Type B pancreatic cell (in vitro differentiated cells): ENCODE data around the gene KCTD18. TPM values are rescaled to one million over a fixed set of nuclear protein-coding genes. Genes with fewer than 3 reads are reported as not detected.
A peak's percentile ranks its signal among the peaks of the same experiment; 100 is the strongest.

Experiments used
- DNase-seq: peaks from one replicate; pipeline ENCODE4 v3.0.0; 2021; ENCODE audit warnings: mixed read lengths; ENCODE audit not compliant: unreplicated experiment; ENCODE audit errors: extremely low spot score
- H3K27ac Mint-ChIP-seq: 2 replicates; pipeline ENCODE4 v1.8.0; 2021; ENCODE audit warnings: mild to moderate bottlenecking, mixed read lengths
- H3K27me3 Mint-ChIP-seq: 2 replicates; pipeline ENCODE4 v1.8.0; 2021; ENCODE audit warnings: mixed read lengths
- H3K36me3 Mint-ChIP-seq: 2 replicates; pipeline ENCODE4 v1.8.0; 2021; ENCODE audit warnings: mixed read lengths
- H3K4me1 Mint-ChIP-seq: one replicate; pipeline ENCODE4 v1.8.0; 2021; ENCODE audit warnings: mixed read lengths; ENCODE audit not compliant: unreplicated experiment
- H3K4me3 Mint-ChIP-seq: 2 replicates; pipeline ENCODE4 v1.8.0; 2021; ENCODE audit warnings: mild to moderate bottlenecking, mixed read lengths
- H3K9me3 Mint-ChIP-seq: 2 replicates; pipeline ENCODE4 v1.8.0; 2021; ENCODE audit warnings: mixed read lengths
- total RNA-seq: library from RNA; stranded (reverse); gene quantifications from 2 replicates; pipeline ENCODE4 v1.2.1, GENCODE V29; 2021; ENCODE audit warnings: low replicate concordance
- TF ChIP-seq, protein P1 (sequence below): fragments of 200-600 bp; sonication (generic); conservative IDR thresholded peaks from 2 replicates; pipeline ENCODE4 v1.5.0; 2021; ENCODE audit warnings: antibody characterized with exemption, mild to moderate bottlenecking

The KCTD18 gene
- total RNA-seq, 1 donor from 2014 or later = 10.9 TPM

- Mint-ChIP-seq H3K36me3 (peaks cover 20% of the 10 kb centered on the region), H3K4me1 (peaks cover 16% of the 10 kb centered on the region), H3K27ac (peak overlapping the region; percentile 59), H3K27me3 (no peaks in the 10 kb centered on the region), H3K9me3 (peaks cover 6% of the 10 kb centered on the region), H3K4me3 (peak overlapping the region; percentile 42)
- no peak for DNase-seq
- TF ChIP-seq, protein P1, sequence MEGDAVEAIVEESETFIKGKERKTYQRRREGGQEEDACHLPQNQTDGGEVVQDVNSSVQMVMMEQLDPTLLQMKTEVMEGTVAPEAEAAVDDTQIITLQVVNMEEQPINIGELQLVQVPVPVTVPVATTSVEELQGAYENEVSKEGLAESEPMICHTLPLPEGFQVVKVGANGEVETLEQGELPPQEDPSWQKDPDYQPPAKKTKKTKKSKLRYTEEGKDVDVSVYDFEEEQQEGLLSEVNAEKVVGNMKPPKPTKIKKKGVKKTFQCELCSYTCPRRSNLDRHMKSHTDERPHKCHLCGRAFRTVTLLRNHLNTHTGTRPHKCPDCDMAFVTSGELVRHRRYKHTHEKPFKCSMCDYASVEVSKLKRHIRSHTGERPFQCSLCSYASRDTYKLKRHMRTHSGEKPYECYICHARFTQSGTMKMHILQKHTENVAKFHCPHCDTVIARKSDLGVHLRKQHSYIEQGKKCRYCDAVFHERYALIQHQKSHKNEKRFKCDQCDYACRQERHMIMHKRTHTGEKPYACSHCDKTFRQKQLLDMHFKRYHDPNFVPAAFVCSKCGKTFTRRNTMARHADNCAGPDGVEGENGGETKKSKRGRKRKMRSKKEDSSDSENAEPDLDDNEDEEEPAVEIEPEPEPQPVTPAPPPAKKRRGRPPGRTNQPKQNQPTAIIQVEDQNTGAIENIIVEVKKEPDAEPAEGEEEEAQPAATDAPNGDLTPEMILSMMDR = no peak
These were observed 21.7 kb downstream of the KCTD18 start for GRCh38 chr2:200488169-200488568.

DNA sequence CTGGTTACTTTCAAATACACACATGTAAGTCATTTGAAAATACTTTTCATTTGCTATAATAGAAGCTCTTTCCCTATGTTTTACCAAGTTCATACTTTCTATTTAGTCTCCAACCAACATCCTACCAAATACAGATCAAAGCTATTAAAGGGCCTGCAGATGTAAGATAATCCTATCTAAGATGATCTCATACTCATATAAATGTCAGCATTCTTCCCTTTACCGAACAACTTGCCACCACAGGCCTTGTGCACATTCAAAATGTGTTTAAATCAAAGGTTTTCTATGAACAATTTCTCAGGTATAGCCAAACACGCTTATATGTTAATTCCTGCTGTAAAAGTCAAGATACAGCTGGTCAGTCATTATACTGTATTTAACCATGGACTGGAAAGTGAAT lies 23.3 kb downstream of the KCTD18 start:
- H3K27ac Mint-ChIP-seq = peak overlapping the region; percentile 1
- no peaks in the 10 kb centered on the region for H3K27me3 Mint-ChIP-seq
- H3K36me3 Mint-ChIP-seq = peaks cover 11% of the 10 kb centered on the region
- TF ChIP-seq, protein P1 = no peak
- H3K4me1 Mint-ChIP-seq = peaks cover 21% of the 10 kb centered on the region
- no peak for DNase-seq
- no peak overlapping the region for H3K4me3 Mint-ChIP-seq
- peaks cover 6% of the 10 kb centered on the region for H3K9me3 Mint-ChIP-seq

- H3K36me3 Mint-ChIP-seq = no peaks in the 10 kb centered on the region
- H3K4me3 Mint-ChIP-seq = no peak overlapping the region
- H3K27ac Mint-ChIP-seq = no peak overlapping the region
- H3K4me1 Mint-ChIP-seq = peaks cover 31% of the 10 kb centered on the region
- TF ChIP-seq, protein P1 = no peak
- no peaks in the 10 kb centered on the region for H3K27me3 Mint-ChIP-seq
- H3K9me3 Mint-ChIP-seq = no peaks in the 10 kb centered on the region
- no peak for DNase-seq
These were observed 24.9 kb downstream of the KCTD18 start for GRCh38 chr2:200484934-200485333.

- H3K27me3 Mint-ChIP-seq = no peaks in the 10 kb centered on the region
- H3K9me3 Mint-ChIP-seq = no peaks in the 10 kb centered on the region
- no peaks in the 10 kb centered on the region for H3K36me3 Mint-ChIP-seq
- no peak for DNase-seq
- TF ChIP-seq, protein P1 = peak; percentile 73
- H3K4me3 Mint-ChIP-seq = peak overlapping the region; percentile 23
- H3K4me1 Mint-ChIP-seq = peaks cover 31% of the 10 kb centered on the region
- H3K27ac Mint-ChIP-seq = peak overlapping the region; percentile 30
These were observed 26.1 kb downstream of the KCTD18 start for GRCh38 chr2:200483729-200484198.

DNA sequence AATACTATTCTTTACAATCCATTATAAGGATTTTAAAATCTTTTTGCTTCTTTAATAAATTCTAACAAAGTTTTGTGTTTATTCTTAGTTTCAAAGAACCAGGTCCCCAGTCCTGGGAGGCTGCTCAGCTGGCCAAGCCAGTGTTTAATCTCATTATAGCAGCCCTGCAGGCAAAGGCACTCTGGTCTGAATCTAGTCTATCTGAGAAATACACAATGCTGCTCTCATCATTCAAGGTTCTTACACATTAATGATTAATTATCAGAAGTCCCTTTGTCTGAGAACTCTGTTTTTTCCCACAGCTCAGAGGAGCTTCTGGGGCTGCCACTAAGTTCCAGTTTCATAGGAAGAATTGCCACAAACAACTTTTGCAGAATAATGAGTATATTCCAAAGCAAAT lies 27.7 kb downstream of the KCTD18 start:
- no peak for DNase-seq
- H3K27ac Mint-ChIP-seq = peak overlapping the region; percentile 70
- TF ChIP-seq, protein P1 = no peak
- peaks cover 31% of the 10 kb centered on the region for H3K4me1 Mint-ChIP-seq
- H3K4me3 Mint-ChIP-seq = no peak overlapping the region
- no peaks in the 10 kb centered on the region for H3K9me3 Mint-ChIP-seq
- H3K27me3 Mint-ChIP-seq = no peaks in the 10 kb centered on the region
- H3K36me3 Mint-ChIP-seq = peaks cover 3% of the 10 kb centered on the region

DNA sequence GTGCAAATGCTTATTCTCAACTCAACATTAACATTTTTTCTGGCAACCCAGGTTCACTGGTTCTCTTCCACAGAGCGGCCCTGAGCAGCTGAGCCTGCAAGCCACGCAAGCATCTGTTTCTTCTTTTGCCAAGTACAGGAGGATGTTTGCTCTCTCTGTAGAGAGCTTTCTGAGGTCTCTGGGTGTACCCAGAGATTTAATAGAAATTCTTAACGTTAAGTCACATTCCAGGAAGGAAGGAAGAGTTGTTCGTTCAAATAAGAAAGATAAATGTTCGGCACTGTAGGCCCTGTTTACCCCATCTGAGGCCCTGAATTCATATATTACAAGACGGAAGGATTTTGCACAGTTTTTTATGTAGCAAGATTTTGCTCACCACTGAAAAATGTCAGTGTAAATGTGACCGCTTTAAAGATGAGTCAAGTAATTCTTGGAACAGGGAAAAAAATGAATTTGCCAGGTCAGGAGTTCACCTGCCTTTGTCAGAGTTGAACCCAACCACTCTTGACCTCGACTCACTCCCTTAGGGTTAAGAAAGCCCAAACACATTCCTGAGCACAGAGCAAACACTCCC lies 30.1 kb downstream of the KCTD18 start:
- Mint-ChIP-seq H3K4me3 (no peak overlapping the region), H3K27ac (peak overlapping the region; percentile 40), H3K36me3 (peaks cover 10% of the 10 kb centered on the region), H3K4me1 (peaks cover 27% of the 10 kb centered on the region), H3K9me3 (no peaks in the 10 kb centered on the region), H3K27me3 (no peaks in the 10 kb centered on the region)
- DNase-seq = no peak
- TF ChIP-seq, protein P1 = no peak
